H9 (cell line): Measurements from ENCODE around the gene ZNF318. TPM values are rescaled to one million over a fixed set of nuclear protein-coding genes. Genes with fewer than 3 reads are reported as not detected.

ENCODE experiments used
- DNase-seq: peaks from one replicate; pipeline ENCODE4 v3.0.0-alpha.2; 2017
- H2AFZ ChIP-seq: one replicate; pipeline ENCODE4 v1.6.1; 2013; ENCODE audit warnings: mild to moderate bottlenecking, low read length, control low read depth, moderate library complexity
- H2AK5ac ChIP-seq: 2 replicates; pipeline ENCODE4 v1.6.1; 2013; ENCODE audit warnings: low read length, control low read depth, mixed read lengths; ENCODE audit not compliant: insufficient read length
- H2BK120ac ChIP-seq: one replicate; pipeline ENCODE4 v1.6.1; 2013; ENCODE audit warnings: low read depth, mild to moderate bottlenecking, low read length, control low read depth, inconsistent platforms; ENCODE audit not compliant: poor library complexity, severe bottlenecking
- H2BK12ac ChIP-seq: 2 replicates; pipeline ENCODE4 v1.6.1; 2013; ENCODE audit warnings: low read length, control low read depth, mixed read lengths, low read depth; ENCODE audit not compliant: insufficient read length
- H2BK15ac ChIP-seq: 2 replicates; pipeline ENCODE4 v1.6.1; 2013; ENCODE audit warnings: low read depth, low read length, control low read depth
- H2BK20ac ChIP-seq: one replicate; pipeline ENCODE4 v1.6.1; 2013; ENCODE audit warnings: low read depth, mild to moderate bottlenecking, low read length, control low read depth, inconsistent platforms; ENCODE audit not compliant: poor library complexity, severe bottlenecking
- H2BK5ac ChIP-seq: 2 replicates; pipeline ENCODE4 v1.6.1; 2013; ENCODE audit warnings: low read length, control low read depth, mixed read lengths; ENCODE audit not compliant: insufficient read length
- H3K14ac ChIP-seq: 2 replicates; pipeline ENCODE4 v1.6.1; 2013; ENCODE audit warnings: low read length, control low read depth; ENCODE audit not compliant: insufficient read depth
- H3K18ac ChIP-seq: 2 replicates; pipeline ENCODE4 v1.6.1; 2013; ENCODE audit warnings: low read depth, mild to moderate bottlenecking, mixed read lengths, low read length, control low read depth; ENCODE audit not compliant: insufficient read length
- H3K23ac ChIP-seq: 2 replicates; pipeline ENCODE4 v1.6.1; 2013; ENCODE audit warnings: low read length, control low read depth, mixed read lengths, low read depth; ENCODE audit not compliant: insufficient read length
- H3K23me2 ChIP-seq: 2 replicates; pipeline ENCODE4 v1.6.1; 2013; ENCODE audit warnings: low read depth, mild to moderate bottlenecking, mixed read lengths, low read length, control low read depth; ENCODE audit not compliant: insufficient read length, poor library complexity, severe bottlenecking
- H3K27ac ChIP-seq: 2 replicates; pipeline ENCODE4 v1.5.1; 2013; ENCODE audit warnings: low read length, control low read depth, mixed read lengths, low read depth; ENCODE audit not compliant: insufficient read length
- H3K27me3 ChIP-seq: 2 replicates; pipeline ENCODE4 v1.6.1; 2013; ENCODE audit warnings: low read length, control low read depth, inconsistent platforms; ENCODE audit not compliant: insufficient read depth
- H3K4ac ChIP-seq: 2 replicates; pipeline ENCODE4 v1.6.1; 2013; ENCODE audit warnings: low read depth, mild to moderate bottlenecking, control low read depth, inconsistent platforms, low read length, moderate library complexity
- H3K4me1 ChIP-seq: 2 replicates; pipeline ENCODE4 v1.6.1; 2013; ENCODE audit warnings: low read length, control low read depth, inconsistent platforms; ENCODE audit not compliant: insufficient read depth
- H3K4me2 ChIP-seq: 2 replicates; pipeline ENCODE4 v1.6.1; 2013; ENCODE audit warnings: low read length, control low read depth, mixed read lengths; ENCODE audit not compliant: insufficient read length, insufficient read depth
- H3K56ac ChIP-seq: 2 replicates; pipeline ENCODE4 v1.6.1; 2013; ENCODE audit warnings: low read depth, mild to moderate bottlenecking, mixed read lengths, low read length, control low read depth; ENCODE audit not compliant: insufficient read length
- H3K79me1 ChIP-seq: 2 replicates; pipeline ENCODE4 v1.6.1; 2013; ENCODE audit warnings: low read depth, mild to moderate bottlenecking, moderate library complexity, low read length, control low read depth, inconsistent platforms; ENCODE audit not compliant: insufficient read depth, poor library complexity, severe bottlenecking
- H3K79me2 ChIP-seq: 2 replicates; pipeline ENCODE4 v1.6.1; 2013; ENCODE audit warnings: low read length, control low read depth, inconsistent platforms; ENCODE audit not compliant: insufficient read depth
- H3K9ac ChIP-seq: 2 replicates; pipeline ENCODE4 v1.6.1; 2013; ENCODE audit warnings: low read length, control low read depth, mixed read lengths; ENCODE audit not compliant: insufficient read length; ENCODE audit errors: extremely low read depth
- H3K9me3 ChIP-seq: one replicate; pipeline ENCODE4 v1.6.1; 2013; ENCODE audit warnings: low read depth, low read length, inconsistent platforms; ENCODE audit not compliant: control insufficient read depth
- H3T11ph ChIP-seq: one replicate; pipeline ENCODE4 v1.6.1; 2013; ENCODE audit warnings: mild to moderate bottlenecking, low read length, control low read depth, inconsistent platforms
- H4K20me1 ChIP-seq: one replicate; pipeline ENCODE4 v1.6.1; 2013; ENCODE audit not compliant: control insufficient read depth, insufficient read length, insufficient read depth
- H4K5ac ChIP-seq: 2 replicates; pipeline ENCODE4 v1.6.1; 2013; ENCODE audit warnings: low read depth, mild to moderate bottlenecking, mixed read lengths, low read length, control low read depth; ENCODE audit not compliant: insufficient read length
- H4K8ac ChIP-seq: replicated peaks from 2 replicates; pipeline ENCODE4 v1.6.1; 2013; ENCODE audit warnings: low read length, control low read depth, mixed read lengths, low read depth; ENCODE audit not compliant: insufficient read length
- H4K91ac ChIP-seq: 2 replicates; pipeline ENCODE4 v1.6.1; 2013; ENCODE audit warnings: low read depth, mild to moderate bottlenecking, moderate library complexity, mixed read lengths, low read length, control low read depth; ENCODE audit not compliant: insufficient read length
- H3K27ac Mint-ChIP-seq, 3 experiments: 2 replicates in 2 of 3; 3 replicates in 1 of 3; pipeline ENCODE4 v1.8.0; 2020 to 2021; ENCODE audit warnings: mixed read lengths in 3 of 3, mild to moderate bottlenecking in 1 of 3, moderate library complexity in 1 of 3
- H3K27me3 Mint-ChIP-seq: 2 replicates; pipeline ENCODE4 v1.8.0; 2021; ENCODE audit warnings: low read depth, mild to moderate bottlenecking, moderate library complexity, mixed read lengths
- H3K36me3 Mint-ChIP-seq, 3 experiments: 2 replicates in 2 of 3; 3 replicates in 1 of 3; pipeline ENCODE4 v1.8.0; 2020 to 2021; ENCODE audit warnings: low read depth in 3 of 3, mixed read lengths in 3 of 3; ENCODE audit not compliant: insufficient read depth in 1 of 3
- H3K4me1 Mint-ChIP-seq, 2 experiments: 2 replicates each; pipeline ENCODE4 v1.8.0; 2020; ENCODE audit warnings: mixed read lengths in 2 of 2
- H3K4me3 Mint-ChIP-seq, 2 experiments: 2 replicates in 1 of 2; 3 replicates in 1 of 2; pipeline ENCODE4 v1.8.0; 2020 to 2021; ENCODE audit warnings: mild to moderate bottlenecking in 2 of 2, mixed read lengths in 2 of 2, moderate library complexity in 1 of 2
- H3K9me3 Mint-ChIP-seq, 2 experiments: 2 replicates in 1 of 2; 3 replicates in 1 of 2; pipeline ENCODE4 v1.8.0; 2020; ENCODE audit warnings: mild to moderate bottlenecking in 2 of 2, mixed read lengths in 2 of 2, moderate library complexity in 1 of 2
- CTCF ChIP-seq: fragments of 200-600 bp; sonication (generic); conservative IDR thresholded peaks from 3 replicates; pipeline ENCODE4 v1.8.0; 2021; ENCODE audit warnings: antibody characterized with exemption, mild to moderate bottlenecking
- WGBS: extraction: QIAGEN DNeasy Blood & Tissue Kit; methylation state at CpG from one replicate; pipeline ENCODE4 v1.1.7; 2013; ENCODE audit warnings: missing lambda C conversion rate, low lambda C conversion rate, mixed read lengths; ENCODE audit not compliant: insufficient read length; ENCODE audit errors: extremely low coverage; 5-methylcytosine and 5-hydroxymethylcytosine counted together
- total RNA-seq: library from RNA; stranded (reverse); gene quantifications from 2 replicates; pipeline ENCODE4 v1.2.1, GENCODE V29; 2021

ZNF318 gene
- total RNA-seq, 1 experiment from 2014 or later, result 16.3 TPM

- Histone ChIP-seq H2BK120ac (no peak overlapping the region), H4K8ac (no peak overlapping the region), H2BK12ac (no peak overlapping the region), H2BK5ac (no peak overlapping the region), H3K79me2 (no peaks in the 10 kb centered on the region), H3K23me2 (no peaks in the 10 kb centered on the region), H3K23ac (no peak overlapping the region), H2AK5ac (no peak overlapping the region), H3K27me3 (no peaks in the 10 kb centered on the region), H4K91ac (no peak overlapping the region), H3K4me2 (no peak overlapping the region), H2AFZ (no peak overlapping the region), H2BK20ac (no peak overlapping the region), H3K9ac (no peak overlapping the region), H3K56ac (no peak overlapping the region), H4K20me1 (no peaks in the 10 kb centered on the region), H3K4me1 (no peaks in the 10 kb centered on the region; the same call in 1 of the 2 replicates), H2BK15ac (no peak overlapping the region), H3K79me1 (no peaks in the 10 kb centered on the region), H3K18ac (no peak overlapping the region), H3K27ac (no peak overlapping the region), H3K9me3 (no peaks in the 10 kb centered on the region), H3K4ac (no peak overlapping the region), H4K5ac (no peak overlapping the region), H3K14ac (no peak overlapping the region), H3T11ph (no peak overlapping the region)
- no peaks in the 10 kb centered on the region for H3K9me3 Mint-ChIP-seq
- H3K27me3 Mint-ChIP-seq, result peaks cover 6% of the 10 kb centered on the region
- TF ChIP-seq CTCF, result no peak
- peaks cover 15 to 22% of the 10 kb centered on the region in 2 experiments for H3K4me1 Mint-ChIP-seq
- H3K27ac Mint-ChIP-seq, result peak overlapping the region in 2 of 3 experiments; percentile 33 to 84; a peak in 4 of 7 replicates
- no peak overlapping the region for H3K4me3 Mint-ChIP-seq
- no peaks in the 10 kb centered on the region for H3K36me3 Mint-ChIP-seq
- no peak for DNase-seq
- no CpG with 5 or more reads among the region's 6 CpGs for WGBS
These were observed 27.1 kb upstream of the ZNF318 start for GRCh38 chr6:43396408-43397149.
